IPS-20b (cell line): Measurements from ENCODE around the gene AQP12A.

Source experiments
- H3K27ac ChIP-seq: one replicate; pipeline ENCODE4 v1.5.1; 2013; ENCODE audit warnings: low read length
- H3K27me3 ChIP-seq: 2 replicates; pipeline ENCODE4 v1.6.1; 2013; ENCODE audit warnings: mild to moderate bottlenecking, low read length, inconsistent platforms; ENCODE audit not compliant: insufficient read depth
- H3K36me3 ChIP-seq: 2 replicates; pipeline ENCODE4 v1.6.1; 2013; ENCODE audit warnings: low read depth, mild to moderate bottlenecking, inconsistent platforms, low read length, moderate library complexity; ENCODE audit not compliant: insufficient read depth
- H3K4me1 ChIP-seq: 2 replicates; pipeline ENCODE4 v1.6.1; 2013; ENCODE audit warnings: mild to moderate bottlenecking, control low read depth, inconsistent platforms, low read length, moderate library complexity; ENCODE audit not compliant: insufficient read depth
- H3K4me3 ChIP-seq: 2 replicates; pipeline ENCODE4 v1.5.1; 2013; ENCODE audit warnings: mild to moderate bottlenecking, low read length, inconsistent platforms
- H3K9ac ChIP-seq: 2 replicates; pipeline ENCODE4 v1.6.1; 2013; ENCODE audit warnings: low read depth, mild to moderate bottlenecking, inconsistent platforms, low read length, moderate library complexity
- H3K9me3 ChIP-seq: 2 replicates; pipeline ENCODE4 v1.6.1; 2013; ENCODE audit warnings: mild to moderate bottlenecking, low read depth, low read length, inconsistent platforms; ENCODE audit not compliant: insufficient read depth

Gene AQP12A

GRCh38 chr2:240731178-240731545 is 39.5 kb downstream of the AQP12A start:
- Histone ChIP-seq H3K9ac (no peak overlapping the region), H3K36me3 (peaks cover 72% of the 10 kb centered on the region), H3K9me3 (no peaks in the 10 kb centered on the region), H3K27me3 (no peaks in the 10 kb centered on the region), H3K4me3 (no peak overlapping the region), H3K4me1 (no peaks in the 10 kb centered on the region), H3K27ac (no peak overlapping the region)

- no peak overlapping the region for H3K27ac ChIP-seq
- no peaks in the 10 kb centered on the region for H3K9me3 ChIP-seq
- H3K36me3 ChIP-seq = peaks cover 72% of the 10 kb centered on the region
- H3K4me1 ChIP-seq = no peaks in the 10 kb centered on the region
- H3K9ac ChIP-seq = no peak overlapping the region
- H3K27me3 ChIP-seq = no peaks in the 10 kb centered on the region
- H3K4me3 ChIP-seq = no peak overlapping the region
These were observed 40.5 kb downstream of the AQP12A start for GRCh38 chr2:240732184-240732583.

GRCh38 chr2:240732911-240733622 is 41.4 kb downstream of the AQP12A start:
- Histone ChIP-seq H3K9ac (no peak overlapping the region), H3K27ac (no peak overlapping the region), H3K27me3 (no peaks in the 10 kb centered on the region), H3K9me3 (no peaks in the 10 kb centered on the region), H3K36me3 (peaks cover 72% of the 10 kb centered on the region), H3K4me3 (no peak overlapping the region), H3K4me1 (no peaks in the 10 kb centered on the region)

- no peak overlapping the region for H3K9ac ChIP-seq
These were observed 42.3 kb downstream of the AQP12A start for GRCh38 chr2:240733803-240734495.

GRCh38 chr2:240734756-240735155 is 43.1 kb downstream of the AQP12A start:
- Histone ChIP-seq H3K27ac (no peak overlapping the region), H3K4me1 (no peaks in the 10 kb centered on the region), H3K9ac (no peak overlapping the region), H3K27me3 (no peaks in the 10 kb centered on the region), H3K9me3 (no peaks in the 10 kb centered on the region), H3K36me3 (peaks cover 74% of the 10 kb centered on the region), H3K4me3 (no peak overlapping the region)

More at GRCh38 chr2:240733803-240734495, 42.3 kb downstream of the AQP12A start:
- no peaks in the 10 kb centered on the region for H3K27me3 ChIP-seq
- H3K4me3 ChIP-seq = no peak overlapping the region
- no peak overlapping the region for H3K27ac ChIP-seq
- no peaks in the 10 kb centered on the region for H3K4me1 ChIP-seq
- peaks cover 72% of the 10 kb centered on the region for H3K36me3 ChIP-seq
- no peaks in the 10 kb centered on the region for H3K9me3 ChIP-seq

GRCh38 chr2:240735476-240735875 is 43.8 kb downstream of the AQP12A start:
- no peaks in the 10 kb centered on the region for H3K4me1 ChIP-seq
- H3K36me3 ChIP-seq = peaks cover 79% of the 10 kb centered on the region
- no peak overlapping the region for H3K4me3 ChIP-seq
- H3K27me3 ChIP-seq = no peaks in the 10 kb centered on the region
- H3K27ac ChIP-seq = no peak overlapping the region
- H3K9ac ChIP-seq = no peak overlapping the region
- no peaks in the 10 kb centered on the region for H3K9me3 ChIP-seq

- Histone ChIP-seq H3K36me3 (peaks cover 81% of the 10 kb centered on the region), H3K9me3 (no peaks in the 10 kb centered on the region), H3K4me1 (no peaks in the 10 kb centered on the region), H3K27me3 (no peaks in the 10 kb centered on the region), H3K9ac (no peak overlapping the region), H3K4me3 (no peak overlapping the region), H3K27ac (no peak overlapping the region)
These were observed 44.9 kb downstream of the AQP12A start for GRCh38 chr2:240736281-240737250.

GRCh38 chr2:240737512-240737911 is 45.8 kb downstream of the AQP12A start:
- Histone ChIP-seq H3K36me3 (peaks cover 90% of the 10 kb centered on the region), H3K9ac (no peak overlapping the region), H3K4me3 (no peak overlapping the region), H3K27ac (no peak overlapping the region), H3K9me3 (no peaks in the 10 kb centered on the region), H3K27me3 (no peaks in the 10 kb centered on the region), H3K4me1 (no peaks in the 10 kb centered on the region)

GRCh38 chr2:240737958-240738357 is 46.3 kb downstream of the AQP12A start:
- Histone ChIP-seq H3K36me3 (peaks cover 94% of the 10 kb centered on the region), H3K4me3 (no peak overlapping the region), H3K9ac (no peak overlapping the region), H3K27ac (no peak overlapping the region), H3K4me1 (no peaks in the 10 kb centered on the region), H3K27me3 (no peaks in the 10 kb centered on the region), H3K9me3 (no peaks in the 10 kb centered on the region)

GRCh38 chr2:240739797-240740196 is 48.1 kb downstream of the AQP12A start:
- no peak overlapping the region for H3K27ac ChIP-seq
- no peaks in the 10 kb centered on the region for H3K27me3 ChIP-seq
- no peaks in the 10 kb centered on the region for H3K4me1 ChIP-seq
- H3K4me3 ChIP-seq = no peak overlapping the region
- no peaks in the 10 kb centered on the region for H3K9me3 ChIP-seq
- H3K36me3 ChIP-seq = peaks cover 96% of the 10 kb centered on the region
- no peak overlapping the region for H3K9ac ChIP-seq

GRCh38 chr2:240741091-240741490 is 49.4 kb downstream of the AQP12A start:
- Histone ChIP-seq H3K4me3 (no peak overlapping the region), H3K9me3 (no peaks in the 10 kb centered on the region), H3K27ac (no peak overlapping the region), H3K36me3 (peaks cover 99% of the 10 kb centered on the region), H3K27me3 (no peaks in the 10 kb centered on the region), H3K4me1 (no peaks in the 10 kb centered on the region), H3K9ac (no peak overlapping the region)
